GM23248 (cell line): Measurements from ENCODE around the gene MAP7D3.

Experiments
- EZH2 ChIP-seq: fragments of 200-600 bp; sonication (generic); IDR thresholded peaks from 2 replicates; pipeline ENCODE4 v1.6.1; 2018; ENCODE audit warnings: antibody characterized with exemption, mild to moderate bottlenecking; ENCODE audit not compliant: insufficient read depth, poor library complexity, severe bottlenecking
- EZH2phosphoT487 ChIP-seq: fragments of 200-600 bp; sonication (generic); IDR thresholded peaks from 2 replicates; pipeline ENCODE4 v1.6.1; 2018; ENCODE audit warnings: antibody characterized with exemption, moderate library complexity, mild to moderate bottlenecking, low read depth; ENCODE audit not compliant: insufficient read depth

DNA sequence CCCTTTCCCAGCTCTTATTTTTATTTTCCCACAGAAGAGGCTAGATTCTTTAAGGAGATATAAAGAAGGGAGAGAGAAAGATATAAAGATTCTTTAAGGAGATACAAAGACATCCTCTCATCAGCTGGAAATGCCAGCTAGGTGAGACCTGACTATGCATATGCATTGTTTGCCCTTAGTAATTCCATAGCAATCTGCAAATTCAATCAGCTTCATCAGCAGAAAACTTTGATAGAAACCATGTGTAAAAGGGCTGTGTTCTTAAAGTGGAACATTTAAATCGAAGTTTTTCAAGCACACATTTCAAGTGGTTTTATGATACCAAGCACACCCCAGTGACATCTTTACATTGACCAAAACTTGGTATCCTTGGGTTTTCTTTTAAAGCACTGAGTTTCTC lies 79.8 kb downstream of the MAP7D3 start:
- TF ChIP-seq EZH2 (no peak), EZH2phosphoT487 (no peak)
